Body of pancreas (tissue), 4 donors: Measurements from ENCODE around the gene TOMM6. TPM values are rescaled to one million over a fixed set of nuclear protein-coding genes. Genes with fewer than 3 reads are reported as not detected.
"Not testable (repeated sequence)": the region's sequence is repeated elsewhere in the genome, so short reads cannot be mapped to it uniquely, and the experiment has no call there.

Experiments used
- ATAC-seq: fragments of 150-250 bp; one replicate; pipeline ENCODE4 v1.9.1; 2016
- DNase-seq, 4 donors: peaks; one replicate each; pipeline ENCODE4 v3.0.0-alpha.2; 2019
- H3K27ac ChIP-seq, 4 donors: fragments of 200-600 bp; sonication (generic); 1 replicate in 3 of 4; 2 replicates in 1 of 4; pipeline versions ENCODE4 v1.5.1 to v1.6.1; 2016 to 2019; ENCODE audit warnings: mild to moderate bottlenecking in 1 of 4, mixed read lengths in 1 of 4, moderate library complexity in 1 of 4
- H3K27me3 ChIP-seq, 2 donors: fragments of 200-600 bp; sonication (generic); one replicate each; pipeline ENCODE4 v1.6.0; 2016; ENCODE audit warnings: mild to moderate bottlenecking in 1 of 2
- H3K36me3 ChIP-seq, 2 donors: fragments of 200-600 bp; sonication (generic); replicated peaks in 1 of 2; 2 replicates each; pipeline ENCODE4 v1.5.1; 2016; ENCODE audit warnings: low read depth in 2 of 2; ENCODE audit not compliant: insufficient read depth in 1 of 2
- H3K4me1 ChIP-seq: fragments of 200-600 bp; sonication (generic); one replicate; pipeline ENCODE4 v1.6.0; 2016
- H3K4me3 ChIP-seq, 2 donors: fragments of 200-600 bp; sonication (generic); 1 replicate in 1 of 2; 2 replicates in 1 of 2; pipeline ENCODE4 v1.5.1; 2016 to 2019
- H3K9me3 ChIP-seq, 3 donors: fragments of 200-600 bp; sonication (generic); 1 replicate in 2 of 3; 2 replicates in 1 of 3; pipeline ENCODE4 v1.5.1; 2016
- CTCF ChIP-seq, 7 experiments: fragments of 450-650 bp in 4 of 7; fragments of 200-600 bp in 3 of 7; sonication (generic) in 3 of 7; IDR thresholded peaks; one replicate each; pipeline ENCODE4 v1.5.1; 2016 to 2019; ENCODE audit warnings: antibody characterized with exemption in 7 of 7
- POLR2A ChIP-seq, 3 donors: fragments of 450-650 bp; IDR thresholded peaks; one replicate each; pipeline ENCODE4 v1.6.1; 2016; ENCODE audit warnings: antibody characterized with exemption in 3 of 3, mild to moderate bottlenecking in 2 of 3
- WGBS, 2 donors: methylation state at CpG; one replicate each; pipeline ENCODE4 v1.1.5; 2017; 5-methylcytosine and 5-hydroxymethylcytosine counted together
- intact Hi-C: fragments of 100-400 bp; cut with DNase I; formaldehyde crosslinking; loops from one replicate; pipeline ENCODE4 v1.15.1; 2023
- total RNA-seq, 2 donors: library from RNA; depleted of rRNA; stranded (reverse); fragments of >200 nt; gene quantifications; one replicate each; pipeline ENCODE4 v1.1.0, GENCODE V29; 2016

The TOMM6 gene
- total RNA-seq, 2 donors from 2014 or later: 83.5 to 127 TPM

DNA sequence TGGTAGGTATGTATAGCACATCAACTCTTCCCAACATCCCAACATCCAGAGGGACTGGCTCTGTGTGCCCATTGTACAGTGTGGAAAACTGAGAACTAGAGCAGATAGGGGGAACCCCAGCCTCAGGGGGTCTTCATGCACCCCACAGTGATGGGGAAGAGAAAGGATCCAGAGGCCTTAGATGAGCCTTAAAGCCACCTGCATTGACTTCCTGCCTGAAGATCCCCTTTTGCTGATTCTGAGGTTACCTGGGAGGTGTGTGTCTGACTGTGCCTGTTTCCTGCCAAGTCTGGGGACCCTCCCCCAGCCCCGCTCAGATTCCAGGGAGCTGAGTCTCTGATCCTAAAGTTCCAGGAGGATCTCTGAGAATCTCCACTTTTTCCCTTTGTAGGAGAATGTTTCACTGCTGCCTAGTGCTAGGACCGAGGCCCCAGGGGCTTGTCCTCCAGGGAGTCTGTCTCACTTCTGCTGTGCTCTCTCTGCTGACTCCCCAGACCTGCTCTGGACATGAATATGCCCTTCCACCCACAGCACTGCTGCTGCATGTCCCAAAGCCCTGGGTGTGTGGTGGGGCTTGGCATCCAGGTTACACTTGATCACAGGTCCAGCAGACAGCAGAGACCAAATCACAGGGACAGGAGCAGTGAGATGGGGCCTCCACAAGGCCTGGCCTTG lies 27.5 kb upstream of the TOMM6 start:
- WGBS, 2 donors: 81 to 82% methylated on average over 2 of the region's 2 CpGs
- ATAC-seq (no peak), DNase-seq (no peak)
- intact Hi-C loops: no loop called here
- Histone ChIP-seq H3K9me3 (no peaks in the 10 kb centered on the region), H3K27me3 (no peaks in the 10 kb centered on the region), H3K4me3 (no peak overlapping the region), H3K4me1 (no peaks in the 10 kb centered on the region), H3K27ac (no peak overlapping the region), H3K36me3 (no peaks in the 10 kb centered on the region)
- TF ChIP-seq POLR2A (IDR thresholded peaks at IDR 0.05): no peak
- no peak for TF ChIP-seq CTCF (IDR thresholded peaks at IDR 0.05)

DNA sequence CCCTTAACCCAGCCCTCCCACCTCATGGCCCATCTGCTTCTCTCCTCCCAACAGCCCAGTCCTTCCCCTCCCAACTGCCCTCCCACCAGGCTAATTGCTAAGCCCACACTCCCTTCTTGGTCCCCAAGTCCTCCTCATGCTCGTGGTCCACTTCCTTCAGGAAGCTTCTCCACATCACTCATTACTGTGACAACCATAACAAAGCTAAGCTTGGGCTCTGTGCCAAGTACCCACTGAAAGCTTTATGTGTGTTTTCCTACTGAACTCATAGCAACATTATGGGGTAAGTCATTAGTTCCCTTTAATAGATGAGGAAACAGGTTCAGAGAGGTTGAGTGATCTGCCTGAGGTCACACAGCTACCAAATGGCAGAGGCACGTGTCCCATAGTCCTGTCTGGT lies 24.0 kb upstream of the TOMM6 start:
- intact Hi-C loops: no loop called here
- H3K4me3 ChIP-seq: no peak overlapping the region
- 25 to 34% methylated on average over 2 of the region's 2 CpGs for WGBS, 2 donors
- no peaks in the 10 kb centered on the region for H3K27me3 ChIP-seq
- TF ChIP-seq POLR2A (IDR thresholded peaks at IDR 0.05) (no peak), CTCF (IDR thresholded peaks at IDR 0.05) (no peak)
- ATAC-seq (no peak), DNase-seq (no peak)
- no peaks in the 10 kb centered on the region for H3K36me3 ChIP-seq
- H3K9me3 ChIP-seq: no peaks in the 10 kb centered on the region
- no peak overlapping the region for H3K27ac ChIP-seq
- peaks cover 7% of the 10 kb centered on the region for H3K4me1 ChIP-seq

DNA sequence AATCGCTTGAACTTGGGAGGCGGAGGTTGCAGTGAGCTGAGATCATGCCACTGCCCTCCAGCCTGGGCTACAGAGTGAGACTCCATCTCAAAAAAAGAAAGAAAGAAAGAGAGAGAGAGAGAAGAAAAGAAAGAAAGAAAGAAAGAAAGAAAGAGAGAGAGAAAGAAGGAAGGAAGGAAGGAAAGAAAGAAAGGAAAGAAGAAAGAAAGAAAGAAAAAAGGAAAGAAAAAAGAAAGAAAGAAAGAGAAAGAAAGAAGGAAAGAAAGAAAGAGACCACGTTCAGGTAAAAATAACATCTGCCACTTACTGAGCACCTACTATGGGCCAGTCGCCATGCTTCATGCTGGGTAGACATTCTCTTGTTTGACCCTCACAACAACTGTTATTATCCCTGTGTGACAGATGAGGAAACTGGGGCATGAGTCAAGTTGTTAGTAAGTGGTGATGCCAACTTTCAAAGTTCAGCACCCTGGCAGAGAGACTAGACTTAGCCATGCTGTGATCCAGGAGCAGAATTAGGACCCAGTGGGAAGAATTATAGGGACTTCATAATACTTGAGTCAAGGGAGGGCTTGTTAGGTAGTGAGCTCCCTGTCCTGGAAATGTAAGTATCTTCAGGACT lies 21.3 kb upstream of the TOMM6 start:
- H3K9me3 ChIP-seq, H3K4me3 ChIP-seq, DNase-seq, intact Hi-C loops, ATAC-seq, H3K27me3 ChIP-seq, H3K4me1 ChIP-seq, H3K27ac ChIP-seq, H3K36me3 ChIP-seq: not testable (repeated sequence)
- 78 to 84% methylated on average over 2 to 4 of the region's 4 CpGs for WGBS, 2 donors

- H3K4me1 ChIP-seq: peaks cover 7% of the 10 kb centered on the region
- H3K27me3 ChIP-seq: no peaks in the 10 kb centered on the region
- H3K9me3 ChIP-seq: no peaks in the 10 kb centered on the region
- peak overlapping the region in 3 of 4 donors; percentile 23 to 31 (median 30) for H3K27ac ChIP-seq
- H3K4me3 ChIP-seq: no peak overlapping the region
- DNase-seq: peak; percentile 65 to 78 (median 70)
- intact Hi-C loops: no loop called here
- 7 to 38% methylated on average over 6 to 11 of the region's 12 CpGs for WGBS, 2 donors
- no peak for TF ChIP-seq POLR2A (IDR thresholded peaks at IDR 0.05)
- no peak for TF ChIP-seq CTCF (IDR thresholded peaks at IDR 0.05)
- peaks cover 0 to 8% of the 10 kb centered on the region in 2 donors for H3K36me3 ChIP-seq
- ATAC-seq: peak; percentile 91
Measured at GRCh38 chr6:41767112-41767833, 20.2 kb upstream of the TOMM6 start.

DNA sequence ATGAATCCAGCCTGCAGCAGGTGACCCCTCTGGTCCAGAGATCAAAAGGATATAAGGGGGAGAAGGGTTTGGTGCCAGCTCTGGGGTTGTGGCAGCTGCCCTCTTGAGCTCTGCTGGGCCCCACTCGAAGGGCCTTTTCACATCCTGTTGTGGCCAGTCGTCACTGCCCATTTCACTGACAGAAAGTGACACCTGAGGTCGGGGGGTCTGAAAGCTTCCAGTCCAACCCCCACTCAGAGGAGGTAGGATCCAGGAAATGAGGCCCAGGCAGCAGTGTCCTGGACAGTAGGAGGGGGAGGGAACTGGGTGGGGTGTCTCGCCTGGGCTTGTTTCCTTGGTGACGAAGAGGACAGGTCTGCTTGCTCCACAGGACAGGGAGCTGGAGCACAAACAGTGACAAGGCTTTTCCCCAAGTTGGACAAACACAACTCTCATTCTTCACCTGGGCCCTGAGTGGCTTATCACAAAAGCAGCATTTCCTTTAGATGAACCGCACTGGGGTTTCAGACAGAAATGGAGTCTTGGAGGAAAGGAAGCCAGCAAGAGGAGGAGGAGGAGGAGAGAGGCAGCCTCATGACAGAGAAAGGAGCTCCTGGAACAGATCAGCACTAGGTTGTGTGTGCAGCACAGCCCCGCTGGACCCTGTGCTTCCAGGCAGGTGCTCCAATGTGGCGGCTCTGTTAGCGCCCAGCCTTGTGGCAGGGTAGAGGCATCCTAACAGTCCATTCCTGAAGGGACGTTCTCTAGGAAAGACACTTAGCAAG lies 18.8 kb upstream of the TOMM6 start:
- peak overlapping the region in 1 of 4 donors; percentile 0 for H3K27ac ChIP-seq
- intact Hi-C loops: no loop called here
- H3K9me3 ChIP-seq: no peaks in the 10 kb centered on the region
- peak in 1 of 4 donors; percentile 20 for DNase-seq
- H3K4me3 ChIP-seq: no peak overlapping the region
- no peak for TF ChIP-seq POLR2A (IDR thresholded peaks at IDR 0.05)
- no peak for TF ChIP-seq CTCF (IDR thresholded peaks at IDR 0.05)
- H3K36me3 ChIP-seq: peaks cover 0 to 8% of the 10 kb centered on the region in 2 donors
- ATAC-seq: no peak
- H3K4me1 ChIP-seq: peaks cover 7% of the 10 kb centered on the region
- WGBS, 2 donors: 69 to 72% methylated on average over 8 to 10 of the region's 10 CpGs
- no peaks in the 10 kb centered on the region for H3K27me3 ChIP-seq
